Fibroblast of the aortic adventitia (primary cell): ENCODE measurements around the gene FRMPD4. TPM values are rescaled to one million over a fixed set of nuclear protein-coding genes. Genes with fewer than 3 reads are reported as not detected.

Experiments used
- DNase-seq: peaks from one replicate; pipeline ENCODE4 v3.0.0-alpha.2; 2010; ENCODE audit warnings: low read depth
- H3K4me3 ChIP-seq: 2 replicates; pipeline ENCODE4 v1.5.1; 2011; ENCODE audit warnings: low read depth, mild to moderate bottlenecking, control low read depth, low read length, moderate library complexity
- total RNA-seq: library from RNA; depleted of rRNA; stranded (reverse); fragments of >200 nt; gene quantifications from 2 replicates; pipeline ENCODE4 v1.2.3, GENCODE V29; 2012; ENCODE audit warnings: low replicate concordance
- TF ChIP-seq, protein P1 (sequence below): IDR thresholded peaks from 2 replicates; pipeline ENCODE4 v1.5.1; 2011; ENCODE audit warnings: mild to moderate bottlenecking, low read length, control low read depth, inconsistent platforms; ENCODE audit not compliant: insufficient read depth

FRMPD4 gene
- total RNA-seq, 1 donor: 5.0 TPM

DNA sequence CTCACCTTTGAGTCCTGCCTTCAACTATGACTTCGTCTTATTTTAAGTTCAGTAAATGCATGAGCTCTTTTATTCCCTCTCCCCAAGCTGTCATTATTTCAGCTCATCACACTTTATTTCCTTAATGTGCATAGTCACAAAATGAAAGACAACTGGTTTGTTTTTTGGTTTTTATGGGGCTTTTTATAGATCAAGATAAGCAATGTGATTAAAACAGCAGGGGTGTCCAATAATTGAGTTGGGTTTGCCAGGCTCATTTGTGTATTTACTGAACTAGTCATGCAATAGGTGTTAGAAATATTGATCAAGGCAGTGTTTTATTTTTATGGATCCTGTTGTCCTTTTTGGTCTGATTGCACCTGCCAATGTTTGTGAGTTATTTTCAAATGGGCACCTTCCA lies 102.2 kb downstream of the FRMPD4 start:
- no peak overlapping the region for H3K4me3 ChIP-seq
- DNase-seq: no peak
- TF ChIP-seq, protein P1, sequence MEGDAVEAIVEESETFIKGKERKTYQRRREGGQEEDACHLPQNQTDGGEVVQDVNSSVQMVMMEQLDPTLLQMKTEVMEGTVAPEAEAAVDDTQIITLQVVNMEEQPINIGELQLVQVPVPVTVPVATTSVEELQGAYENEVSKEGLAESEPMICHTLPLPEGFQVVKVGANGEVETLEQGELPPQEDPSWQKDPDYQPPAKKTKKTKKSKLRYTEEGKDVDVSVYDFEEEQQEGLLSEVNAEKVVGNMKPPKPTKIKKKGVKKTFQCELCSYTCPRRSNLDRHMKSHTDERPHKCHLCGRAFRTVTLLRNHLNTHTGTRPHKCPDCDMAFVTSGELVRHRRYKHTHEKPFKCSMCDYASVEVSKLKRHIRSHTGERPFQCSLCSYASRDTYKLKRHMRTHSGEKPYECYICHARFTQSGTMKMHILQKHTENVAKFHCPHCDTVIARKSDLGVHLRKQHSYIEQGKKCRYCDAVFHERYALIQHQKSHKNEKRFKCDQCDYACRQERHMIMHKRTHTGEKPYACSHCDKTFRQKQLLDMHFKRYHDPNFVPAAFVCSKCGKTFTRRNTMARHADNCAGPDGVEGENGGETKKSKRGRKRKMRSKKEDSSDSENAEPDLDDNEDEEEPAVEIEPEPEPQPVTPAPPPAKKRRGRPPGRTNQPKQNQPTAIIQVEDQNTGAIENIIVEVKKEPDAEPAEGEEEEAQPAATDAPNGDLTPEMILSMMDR: no peak

DNA sequence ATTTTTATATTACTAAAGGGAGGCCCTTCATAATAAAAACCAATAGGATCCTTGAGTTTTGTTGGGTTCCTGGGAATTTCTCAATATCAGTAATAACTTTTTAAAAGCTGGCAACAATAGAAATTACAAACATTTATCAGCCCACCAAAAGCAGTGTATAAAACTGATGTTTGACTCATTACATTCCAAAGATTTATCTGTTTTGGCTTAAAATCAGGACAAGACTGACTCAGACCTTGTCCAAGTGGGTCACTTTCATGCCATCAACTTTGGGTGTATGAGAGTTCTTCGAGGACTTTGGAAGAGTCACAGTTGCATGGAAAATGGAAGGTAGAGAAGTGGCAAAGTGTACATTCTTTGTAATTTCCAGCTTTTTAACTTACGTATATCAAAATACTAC lies 102.8 kb downstream of the FRMPD4 start:
- no peak overlapping the region for H3K4me3 ChIP-seq
- TF ChIP-seq, protein P1: no peak
- DNase-seq: peak; percentile 39

DNA sequence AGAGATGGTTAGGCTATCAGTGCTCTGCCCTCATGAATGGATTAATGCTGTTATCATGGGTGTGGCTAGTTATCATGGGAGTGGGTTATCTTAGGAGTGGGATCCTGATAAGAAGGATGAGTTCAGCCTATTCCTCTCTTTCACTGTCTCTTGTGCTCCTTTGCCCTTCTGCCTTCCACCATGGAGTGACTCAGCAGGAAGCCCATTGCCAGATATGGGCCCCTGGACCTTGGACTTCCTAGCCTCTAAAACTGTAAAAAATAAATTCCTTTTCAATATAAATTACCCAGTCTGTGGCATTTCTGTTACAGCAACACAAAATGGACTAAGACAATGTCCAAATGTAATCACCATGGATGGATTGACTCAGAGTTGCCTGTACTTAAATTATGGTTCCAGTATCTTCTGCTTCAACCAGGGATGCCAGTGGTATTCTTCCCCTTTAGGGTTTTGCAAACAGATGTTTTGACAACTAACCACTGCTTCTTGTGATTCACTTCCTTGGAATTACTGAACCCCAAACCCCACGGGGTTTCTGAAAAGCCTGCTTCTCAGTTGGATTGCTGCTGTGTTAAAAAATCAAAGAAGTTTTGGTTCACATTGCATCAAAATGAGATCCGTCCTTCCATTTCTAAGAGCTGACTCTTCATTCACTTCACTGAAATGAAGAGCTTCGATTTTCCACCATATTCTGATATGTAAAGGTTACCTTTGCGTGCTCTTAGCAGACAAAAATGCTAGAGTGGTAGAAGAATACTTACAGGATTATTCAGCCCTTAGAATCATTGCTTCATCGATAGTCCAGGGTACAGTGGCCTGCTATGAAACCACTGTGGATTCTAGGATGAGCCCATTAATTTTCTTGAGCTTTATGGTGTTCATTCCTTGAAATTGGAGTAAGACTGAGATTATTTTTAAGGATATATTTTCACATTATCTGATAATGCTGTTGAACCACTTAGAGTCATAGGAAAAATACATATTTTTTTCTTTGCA lies 107.7 kb downstream of the FRMPD4 start:
- H3K4me3 ChIP-seq: no peak overlapping the region
- TF ChIP-seq, protein P1: no peak
- DNase-seq: peak; percentile 76

DNA sequence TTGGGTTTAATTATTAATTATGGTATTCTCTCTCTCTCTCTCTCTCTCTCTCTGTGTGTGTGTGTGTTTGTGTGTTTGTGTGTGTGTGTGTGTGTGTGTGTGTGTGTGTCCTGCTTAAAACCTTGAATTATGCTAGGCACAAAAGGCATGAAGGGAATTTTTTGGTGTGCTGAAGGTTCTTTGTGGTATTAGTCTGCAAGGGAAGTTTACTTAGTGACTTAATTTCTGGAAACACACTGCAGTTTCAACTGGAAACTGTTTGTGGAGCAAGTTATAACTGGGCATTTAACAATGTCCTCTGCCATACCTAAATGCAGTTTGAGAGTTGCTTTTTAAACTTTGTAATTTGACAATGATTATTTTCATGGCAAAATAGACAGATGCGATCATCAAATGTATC lies 111.7 kb downstream of the FRMPD4 start:
- TF ChIP-seq, protein P1: no peak
- DNase-seq: no peak
- no peak overlapping the region for H3K4me3 ChIP-seq

DNA sequence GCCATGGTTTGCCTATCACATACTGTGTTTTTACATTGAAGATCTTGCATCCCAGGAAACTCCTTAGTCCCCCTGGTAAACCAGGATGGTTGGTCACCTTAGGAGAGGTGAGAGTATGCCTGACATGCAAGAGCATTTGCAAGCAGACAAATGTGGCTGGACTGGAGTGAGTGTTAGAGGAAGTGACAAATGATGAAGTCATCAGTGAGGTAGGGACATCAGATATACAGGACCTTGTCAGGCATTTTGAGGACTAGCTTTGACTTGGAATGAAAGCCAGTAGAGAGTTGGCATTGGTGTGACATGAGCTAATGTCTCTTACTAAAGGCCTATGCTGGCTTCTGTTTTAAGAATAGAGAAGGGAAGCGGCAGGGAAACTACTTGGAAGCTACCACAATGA lies 124.9 kb downstream of the FRMPD4 start:
- no peak overlapping the region for H3K4me3 ChIP-seq
- TF ChIP-seq, protein P1: no peak
- DNase-seq: no peak

DNA sequence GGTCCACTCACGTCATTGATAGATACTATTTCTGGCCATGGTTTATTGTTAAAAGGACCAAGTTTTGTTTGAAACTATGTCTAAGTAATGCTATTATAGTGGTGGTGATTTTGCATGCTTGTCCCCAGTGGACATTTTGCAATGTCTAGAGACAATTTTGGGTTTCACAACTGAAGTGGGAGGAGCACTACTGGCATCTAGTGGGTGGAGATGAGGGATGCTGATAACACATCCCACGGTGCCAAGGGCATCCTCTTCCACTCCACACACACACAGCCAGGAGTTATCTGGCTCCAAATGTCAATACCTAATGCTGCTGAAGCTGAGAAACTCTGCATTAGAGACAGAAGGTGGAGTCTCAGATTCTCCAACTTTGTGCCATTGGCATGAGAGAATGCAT lies 131.2 kb downstream of the FRMPD4 start:
- TF ChIP-seq, protein P1: no peak
- peak; percentile 5 for DNase-seq
- no peak overlapping the region for H3K4me3 ChIP-seq

DNA sequence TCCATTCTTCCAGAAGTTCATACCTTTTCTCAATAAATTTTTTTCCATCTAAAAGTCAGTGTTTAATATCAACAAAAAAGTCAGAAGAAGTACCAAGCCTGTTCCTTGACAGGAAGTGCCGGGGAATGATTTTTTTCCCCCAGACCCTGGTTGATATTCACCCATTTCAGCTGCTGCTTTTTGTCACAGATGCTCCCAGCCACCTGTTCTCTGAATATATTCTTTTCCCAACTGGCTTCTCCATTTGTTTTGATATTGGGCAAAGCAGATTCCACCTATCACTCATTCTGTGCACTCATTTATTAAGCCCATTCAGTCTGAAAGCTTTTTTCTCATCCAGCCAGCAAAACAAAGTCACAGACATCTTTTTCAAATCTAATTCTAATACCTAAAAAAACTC lies 139.9 kb downstream of the FRMPD4 start:
- DNase-seq: no peak
- TF ChIP-seq, protein P1: no peak
- H3K4me3 ChIP-seq: no peak overlapping the region
